OCI-LY3 (cell line): ENCODE measurements around the gene TEX264.

Source experiments
- H2AFZ ChIP-seq: fragments of 200-600, 300-600 bp; shearing (Covaris generic); 2 replicates; pipeline ENCODE4 v1.6.0; 2014; ENCODE audit warnings: antibody characterized with exemption, low read depth, low read length
- H3K27ac ChIP-seq: fragments of 200-600, 300-600 bp; sonication (generic); 2 replicates; pipeline ENCODE4 v1.5.1; 2014; ENCODE audit warnings: mild to moderate bottlenecking, low read length, moderate library complexity, mixed read lengths
- H3K27me3 ChIP-seq: fragments of 200-600, 300-600 bp; sonication (generic); 2 replicates; pipeline ENCODE4 v1.6.1; 2014; ENCODE audit warnings: low read depth, low read length, mixed read lengths
- H3K36me3 ChIP-seq: fragments of 200-600, 300-600 bp; sonication (generic); replicated peaks from 2 replicates; pipeline ENCODE3; 2014; ENCODE audit warnings: low read depth, low read length, mixed read lengths
- H3K4me1 ChIP-seq: fragments of 300-600, 200-600 bp; sonication (generic); 2 replicates; pipeline ENCODE4 v1.6.1; 2014; ENCODE audit warnings: low read length, mixed read lengths
- H3K4me2 ChIP-seq: fragments of 200-600, 300-600 bp; sonication (generic); 2 replicates; pipeline ENCODE4 v1.6.1; 2014; ENCODE audit warnings: low read length, mixed read lengths
- H3K4me3 ChIP-seq: fragments of 300-600, 200-600 bp; sonication (generic); 2 replicates; pipeline ENCODE4 v1.5.1; 2014; ENCODE audit warnings: antibody characterized with exemption, mild to moderate bottlenecking, low read length, moderate library complexity
- H3K79me2 ChIP-seq: fragments of 300-600, 200-600 bp; shearing (Covaris generic); 2 replicates; pipeline ENCODE4 v1.6.1; 2014; ENCODE audit warnings: mild to moderate bottlenecking, low read length, mixed read lengths
- H3K9ac ChIP-seq: fragments of 300-600, 200-600 bp; shearing (Covaris generic); 2 replicates; pipeline ENCODE4 v1.6.0; 2014; ENCODE audit warnings: mild to moderate bottlenecking, low read length, moderate library complexity
- H3K9me3 ChIP-seq: fragments of 200-600, 300-600 bp; shearing (Covaris generic); 2 replicates; pipeline ENCODE4 v1.6.1; 2014; ENCODE audit warnings: low read length, mixed read lengths; ENCODE audit not compliant: insufficient read depth
- H4K20me1 ChIP-seq: fragments of 200-600, 300-600 bp; sonication (generic); 2 replicates; pipeline ENCODE4 v1.6.1; 2016; ENCODE audit warnings: low read length, mixed read lengths; ENCODE audit not compliant: insufficient read depth
- CTCF ChIP-seq: fragments of 200-600, 300-600 bp; sonication (generic); IDR thresholded peaks from 2 replicates; pipeline ENCODE4 v1.5.1; 2014; ENCODE audit warnings: antibody characterized with exemption, low read length, low read depth
- EZH2phosphoT487 ChIP-seq: fragments of 200-600 bp; shearing (Covaris generic); IDR thresholded peaks from 2 replicates; pipeline ENCODE4 v1.6.1; 2018; ENCODE audit warnings: antibody characterized with exemption, mixed run types, low read depth

Gene TEX264

GRCh38 chr3:51691021-51691420 lies 20.0 kb downstream of the TEX264 start:
- no peak overlapping the region for H2AFZ ChIP-seq
- TF ChIP-seq CTCF (no peak), EZH2phosphoT487 (no peak)
- peaks cover 29% of the 10 kb centered on the region for H3K36me3 ChIP-seq
- H3K79me2 ChIP-seq, result no peaks in the 10 kb centered on the region
- no peak overlapping the region for H3K4me2 ChIP-seq
- no peaks in the 10 kb centered on the region for H3K27me3 ChIP-seq
- H3K27ac ChIP-seq, result no peak overlapping the region
- no peak overlapping the region for H3K9ac ChIP-seq
- H3K4me1 ChIP-seq, result no peaks in the 10 kb centered on the region
- H3K4me3 ChIP-seq, result no peak overlapping the region
- H4K20me1 ChIP-seq, result peaks cover 6% of the 10 kb centered on the region; the same call in 1 of the 2 replicates
- no peaks in the 10 kb centered on the region for H3K9me3 ChIP-seq

GRCh38 chr3:51691949-51692348 lies 20.9 kb downstream of the TEX264 start:
- Histone ChIP-seq H4K20me1 (peaks cover 11% of the 10 kb centered on the region; the same call in 1 of the 2 replicates), H3K27me3 (no peaks in the 10 kb centered on the region), H3K79me2 (no peaks in the 10 kb centered on the region), H2AFZ (no peak overlapping the region), H3K9ac (no peak overlapping the region), H3K4me3 (no peak overlapping the region), H3K36me3 (peaks cover 29% of the 10 kb centered on the region), H3K27ac (no peak overlapping the region), H3K4me2 (no peak overlapping the region), H3K9me3 (no peaks in the 10 kb centered on the region), H3K4me1 (no peaks in the 10 kb centered on the region)
- TF ChIP-seq EZH2phosphoT487 (no peak), CTCF (no peak)

GRCh38 chr3:51692980-51693395 lies 21.9 kb downstream of the TEX264 start:
- Histone ChIP-seq H3K4me1 (no peaks in the 10 kb centered on the region), H3K4me2 (no peak overlapping the region), H3K27me3 (no peaks in the 10 kb centered on the region), H4K20me1 (peaks cover 14% of the 10 kb centered on the region), H3K9ac (no peak overlapping the region), H3K79me2 (no peaks in the 10 kb centered on the region), H2AFZ (no peak overlapping the region), H3K4me3 (no peak overlapping the region), H3K9me3 (no peaks in the 10 kb centered on the region), H3K36me3 (peaks cover 30% of the 10 kb centered on the region), H3K27ac (no peak overlapping the region)
- TF ChIP-seq CTCF (no peak), EZH2phosphoT487 (no peak)

- no peak for TF ChIP-seq EZH2phosphoT487
- TF ChIP-seq CTCF, result no peak
- Histone ChIP-seq H3K27me3 (no peaks in the 10 kb centered on the region), H3K9ac (no peak overlapping the region), H3K4me2 (no peak overlapping the region), H4K20me1 (peaks cover 14% of the 10 kb centered on the region), H2AFZ (no peak overlapping the region), H3K4me3 (no peak overlapping the region), H3K27ac (no peak overlapping the region), H3K4me1 (no peaks in the 10 kb centered on the region), H3K79me2 (no peaks in the 10 kb centered on the region), H3K9me3 (no peaks in the 10 kb centered on the region), H3K36me3 (peaks cover 24% of the 10 kb centered on the region)
Measured at GRCh38 chr3:51696954-51697353, 25.9 kb downstream of the TEX264 start.
